ENCODE data around the gene RARA.
A peak's percentile ranks its signal among the peaks of the same experiment; 100 is the strongest.

Gene RARA

DNA sequence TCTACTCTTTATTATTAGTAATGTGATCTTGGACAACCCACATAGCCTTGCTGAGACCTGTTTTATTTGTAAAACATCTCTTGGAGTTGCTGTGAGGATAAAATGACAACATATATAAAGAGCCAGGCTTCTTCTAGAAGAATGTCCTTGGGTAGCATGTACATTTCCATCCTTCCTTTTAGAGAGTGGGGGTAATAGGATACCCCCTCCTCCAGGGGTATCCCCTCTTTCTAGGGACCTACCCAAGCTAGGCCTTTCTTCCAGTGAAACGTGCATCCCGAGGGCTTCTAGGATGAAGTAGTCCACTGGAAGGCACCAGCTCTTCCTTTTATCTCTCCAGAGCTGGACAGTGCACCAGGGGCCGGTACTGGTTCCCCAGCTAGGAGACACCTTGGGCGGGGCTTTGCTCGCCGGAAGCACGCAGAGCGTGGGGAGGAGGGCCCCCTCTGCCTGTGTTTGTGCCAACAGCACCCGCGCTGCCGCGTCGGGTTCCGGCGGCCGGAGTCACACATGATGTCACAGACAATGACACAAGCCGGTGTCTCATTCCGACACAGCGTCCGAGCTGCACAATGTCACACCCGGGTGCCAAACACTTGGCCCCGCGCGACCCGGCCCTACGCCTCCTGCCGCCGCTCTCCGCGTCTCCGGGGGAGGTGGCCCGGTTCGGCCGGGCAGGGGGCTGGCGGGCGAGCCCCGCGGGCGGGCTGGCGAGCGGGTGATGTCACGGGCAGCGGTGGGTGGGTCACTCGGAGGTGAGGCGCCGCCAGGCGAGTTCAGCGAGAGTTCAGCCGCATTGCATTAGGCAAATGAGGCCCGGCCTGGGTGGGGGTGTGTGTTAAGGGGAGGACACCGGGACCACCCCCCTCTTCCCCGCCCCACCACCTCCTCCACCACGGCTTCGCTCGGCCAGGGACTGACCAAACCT lies 32.2 kb downstream of the RARA start:
- H3K4me1 ChIP-seq (ENCODE audit: control insufficient read depth in 1 of 2, insufficient read depth in 1 of 2, low read depth in 1 of 2, low read length in 1 of 2) = peaks cover 75 to 81% of the 10 kb centered on the region in 2 experiments
- H3K36me3 ChIP-seq = peaks cover 55% of the 10 kb centered on the region
- no peaks in the 10 kb centered on the region for H3K27me3 ChIP-seq
- TF ChIP-seq, protein P1, sequence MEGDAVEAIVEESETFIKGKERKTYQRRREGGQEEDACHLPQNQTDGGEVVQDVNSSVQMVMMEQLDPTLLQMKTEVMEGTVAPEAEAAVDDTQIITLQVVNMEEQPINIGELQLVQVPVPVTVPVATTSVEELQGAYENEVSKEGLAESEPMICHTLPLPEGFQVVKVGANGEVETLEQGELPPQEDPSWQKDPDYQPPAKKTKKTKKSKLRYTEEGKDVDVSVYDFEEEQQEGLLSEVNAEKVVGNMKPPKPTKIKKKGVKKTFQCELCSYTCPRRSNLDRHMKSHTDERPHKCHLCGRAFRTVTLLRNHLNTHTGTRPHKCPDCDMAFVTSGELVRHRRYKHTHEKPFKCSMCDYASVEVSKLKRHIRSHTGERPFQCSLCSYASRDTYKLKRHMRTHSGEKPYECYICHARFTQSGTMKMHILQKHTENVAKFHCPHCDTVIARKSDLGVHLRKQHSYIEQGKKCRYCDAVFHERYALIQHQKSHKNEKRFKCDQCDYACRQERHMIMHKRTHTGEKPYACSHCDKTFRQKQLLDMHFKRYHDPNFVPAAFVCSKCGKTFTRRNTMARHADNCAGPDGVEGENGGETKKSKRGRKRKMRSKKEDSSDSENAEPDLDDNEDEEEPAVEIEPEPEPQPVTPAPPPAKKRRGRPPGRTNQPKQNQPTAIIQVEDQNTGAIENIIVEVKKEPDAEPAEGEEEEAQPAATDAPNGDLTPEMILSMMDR (IDR thresholded peaks at IDR 0.05) = peak; percentile 67
- no peaks in the 10 kb centered on the region for H3K9me3 ChIP-seq
- peak overlapping the region; percentile 96 to 99 for H3K4me3 ChIP-seq (ENCODE audit: low read depth in 1 of 2, low read length in 1 of 2)
- peak overlapping the region; percentile 98 for H3K27ac ChIP-seq

DNA sequence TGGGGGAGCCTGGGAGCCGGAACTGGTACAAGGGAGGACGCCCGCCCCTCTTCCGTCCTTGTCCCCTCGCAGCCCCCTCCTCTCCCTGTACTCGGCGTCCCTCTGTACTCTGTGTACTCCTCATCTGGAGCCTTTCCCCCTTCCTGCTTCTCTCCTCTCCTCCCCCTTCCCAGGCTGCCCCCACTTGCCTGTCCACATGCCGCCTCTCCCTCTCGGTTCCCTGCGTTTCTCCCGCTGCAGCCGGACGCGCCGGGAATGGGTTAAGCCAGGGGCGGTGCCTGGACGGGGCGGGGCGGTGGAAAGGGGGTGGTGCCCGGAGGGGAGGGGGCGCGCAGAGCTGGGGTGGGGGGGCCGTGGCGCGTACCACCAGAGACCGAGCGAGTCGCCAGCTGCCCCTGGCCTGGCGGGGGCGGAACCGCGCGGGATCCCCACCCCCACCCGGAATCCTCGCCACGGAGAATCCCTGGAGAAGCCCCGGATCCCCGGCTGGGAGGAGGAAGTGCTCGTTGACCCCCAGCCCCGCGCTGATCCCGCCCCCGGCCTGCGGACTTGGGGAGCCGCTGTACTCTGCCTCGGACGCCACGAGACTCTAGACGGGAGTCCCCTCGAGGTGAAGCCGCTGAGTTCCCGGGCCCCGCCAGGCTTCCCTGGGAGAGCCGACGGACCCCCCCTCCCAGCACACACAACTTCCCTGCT lies 33.0 kb downstream of the RARA start:
- Histone ChIP-seq H3K4me3 (ENCODE audit: low read depth in 1 of 2, low read length in 1 of 2) (peak overlapping the region; percentile 96 to 99), H3K4me1 (ENCODE audit: control insufficient read depth in 1 of 2, insufficient read depth in 1 of 2, low read depth in 1 of 2, low read length in 1 of 2) (peaks cover 75 to 80% of the 10 kb centered on the region in 2 experiments), H3K27me3 (no peaks in the 10 kb centered on the region), H3K9me3 (no peaks in the 10 kb centered on the region), H3K36me3 (peaks cover 61% of the 10 kb centered on the region), H3K27ac (peak overlapping the region; percentile 98)
- TF ChIP-seq, protein P1 (IDR thresholded peaks at IDR 0.05) = no peak

DNA sequence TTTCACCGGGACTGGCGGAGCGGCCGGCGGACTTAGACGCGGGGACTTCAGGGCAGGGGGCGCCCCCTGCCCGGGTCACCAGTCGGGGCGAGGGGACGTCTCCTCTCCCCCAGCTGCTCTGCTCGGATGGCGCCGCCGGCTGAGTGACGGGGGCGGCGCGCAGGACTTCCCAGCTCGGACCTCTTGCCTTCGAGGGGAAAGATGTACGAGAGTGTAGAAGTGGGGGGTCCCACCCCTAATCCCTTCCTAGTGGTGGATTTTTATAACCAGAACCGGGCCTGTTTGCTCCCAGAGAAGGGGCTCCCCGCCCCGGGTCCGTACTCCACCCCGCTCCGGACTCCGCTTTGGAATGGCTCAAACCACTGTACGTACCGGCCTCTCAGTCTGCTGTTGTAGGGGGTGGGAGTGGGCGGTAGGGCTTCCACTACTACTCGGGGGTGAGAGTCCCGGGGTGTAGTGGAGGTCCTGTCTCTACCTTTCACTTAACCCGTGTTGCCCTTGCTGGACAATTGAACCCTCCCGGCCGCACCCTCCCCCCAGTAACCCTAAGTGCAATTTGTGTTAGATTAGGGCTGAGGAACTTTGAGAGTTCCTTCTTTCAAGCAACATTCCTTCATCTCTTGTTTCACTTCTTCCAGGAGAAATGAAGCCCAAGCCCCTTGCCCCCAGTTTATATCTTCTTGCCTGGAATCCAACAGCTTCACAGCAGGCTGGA lies 33.7 kb downstream of the RARA start:
- peak overlapping the region; percentile 98 for H3K27ac ChIP-seq
- H3K9me3 ChIP-seq = no peaks in the 10 kb centered on the region
- H3K4me1 ChIP-seq (ENCODE audit: control insufficient read depth in 1 of 2, insufficient read depth in 1 of 2, low read depth in 1 of 2, low read length in 1 of 2) = peaks cover 75 to 80% of the 10 kb centered on the region in 2 experiments
- TF ChIP-seq, protein P1 (IDR thresholded peaks at IDR 0.05) = no peak
- H3K4me3 ChIP-seq (ENCODE audit: low read depth in 1 of 2, low read length in 1 of 2) = peak overlapping the region; percentile 96 to 99
- H3K27me3 ChIP-seq = no peaks in the 10 kb centered on the region
- H3K36me3 ChIP-seq = peaks cover 65% of the 10 kb centered on the region

DNA sequence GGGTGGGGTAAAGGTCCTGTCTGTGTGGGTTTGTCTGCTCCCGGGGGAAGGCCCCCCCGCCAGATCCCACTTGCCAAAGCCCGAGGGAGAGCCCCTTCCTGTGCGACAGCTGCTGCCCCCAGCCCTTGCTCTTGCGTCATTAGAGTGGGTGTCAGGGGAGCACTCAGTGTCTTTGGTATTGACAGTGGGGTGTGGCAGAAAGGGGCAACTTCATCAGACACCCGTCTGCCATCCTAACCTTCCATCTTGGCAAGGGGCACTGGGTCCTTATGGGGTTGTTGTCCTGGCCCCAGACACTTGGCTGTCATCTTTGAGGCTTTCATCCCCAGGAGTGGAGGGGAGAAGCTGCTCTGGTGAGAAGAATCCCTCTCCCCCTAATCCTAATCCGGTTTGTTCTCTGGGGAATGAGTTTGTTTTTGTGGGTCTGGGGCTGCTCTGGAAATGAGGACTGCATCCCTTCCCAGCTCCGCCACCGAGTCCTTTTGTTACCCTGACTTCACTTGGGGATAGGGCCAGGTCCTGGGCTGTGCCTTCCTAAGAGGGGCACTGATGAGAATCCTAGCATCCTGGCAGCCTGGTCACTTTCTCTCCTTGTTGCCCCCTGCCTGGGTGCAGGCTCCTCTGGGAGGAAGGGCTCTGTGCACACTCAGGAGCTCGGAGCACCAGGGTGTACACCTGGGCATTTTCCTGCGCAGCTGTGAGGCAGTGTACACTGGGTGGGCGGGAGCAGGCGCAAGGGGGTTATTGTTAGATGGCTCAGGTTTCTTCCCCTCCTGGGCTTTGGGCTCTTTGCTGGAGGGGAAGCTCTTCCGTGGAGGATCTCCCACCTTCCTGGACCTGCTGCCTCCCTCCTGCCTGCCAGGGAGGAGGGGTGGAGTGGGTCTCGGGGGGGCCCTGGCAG lies 34.5 kb downstream of the RARA start:
- TF ChIP-seq, protein P1 (IDR thresholded peaks at IDR 0.05) = no peak
- Histone ChIP-seq H3K4me1 (ENCODE audit: control insufficient read depth in 1 of 2, insufficient read depth in 1 of 2, low read depth in 1 of 2, low read length in 1 of 2) (peaks cover 75 to 79% of the 10 kb centered on the region in 2 experiments), H3K4me3 (ENCODE audit: low read depth in 1 of 2, low read length in 1 of 2) (peak overlapping the region; percentile 96 to 99), H3K36me3 (peaks cover 73% of the 10 kb centered on the region), H3K27me3 (no peaks in the 10 kb centered on the region), H3K9me3 (no peaks in the 10 kb centered on the region), H3K27ac (peak overlapping the region; percentile 98)

Data from neutrophil (primary cell).